Endometrium (tissue), 2 donors: ENCODE results near the gene ABHD12B.
A peak's percentile ranks its signal among the peaks of the same experiment; 100 is the strongest.
"Not testable (repeated sequence)": the region's sequence is repeated elsewhere in the genome, so short reads cannot be mapped to it uniquely, and the experiment has no call there.

Experiments used
- FAIRE-seq: peaks from 2 replicates; lab custom pipeline; 2012; peaks lifted over from hg19 to GRCh38; lab: Jason Lieb, UNC
- donor health status: control.
- donor health status: control.

The ABHD12B gene

DNA sequence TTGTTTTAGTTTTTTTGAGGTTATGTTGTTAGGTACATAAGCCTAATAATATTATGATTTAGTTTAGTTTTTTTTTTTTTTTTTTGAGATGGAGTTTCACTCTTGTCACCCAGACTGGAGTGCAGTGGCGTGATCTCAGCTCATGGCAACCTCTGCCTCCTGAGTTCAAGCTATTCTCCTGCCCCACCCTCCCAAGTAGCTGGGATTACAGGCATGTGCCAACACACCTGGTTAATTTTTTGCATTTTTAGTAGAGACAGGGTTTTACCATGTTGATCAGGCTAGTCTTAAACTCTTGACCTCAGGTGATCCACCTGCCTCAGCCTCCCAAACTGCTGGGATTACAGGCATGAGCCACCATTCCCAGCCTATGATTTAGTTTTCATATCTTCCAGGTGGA is 25.2 kb downstream of the ABHD12B start:
- not testable (repeated sequence) for FAIRE-seq

- no peak for FAIRE-seq
Measured at GRCh38 chr14:50897658-50898175, 25.9 kb downstream of the ABHD12B start.

DNA sequence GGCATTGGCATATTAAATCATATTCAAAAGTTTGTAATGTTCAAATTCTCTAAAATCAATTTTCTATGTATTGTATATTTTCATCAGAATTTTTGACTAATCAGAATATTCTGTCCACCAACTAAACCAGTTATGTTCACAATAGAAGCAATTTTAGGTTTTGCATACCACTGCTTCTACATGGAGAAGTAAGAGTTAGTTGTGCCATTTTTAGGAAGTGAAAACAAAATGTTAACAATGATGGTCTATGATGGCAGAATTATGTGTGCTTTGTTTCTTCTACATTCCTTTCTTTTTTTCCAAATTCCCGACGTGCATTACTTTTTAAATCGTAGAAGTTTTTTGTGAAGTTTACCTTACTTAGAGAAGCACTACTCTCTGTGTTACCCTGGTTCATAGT is 29.5 kb downstream of the ABHD12B start:
- FAIRE-seq, result no peak

DNA sequence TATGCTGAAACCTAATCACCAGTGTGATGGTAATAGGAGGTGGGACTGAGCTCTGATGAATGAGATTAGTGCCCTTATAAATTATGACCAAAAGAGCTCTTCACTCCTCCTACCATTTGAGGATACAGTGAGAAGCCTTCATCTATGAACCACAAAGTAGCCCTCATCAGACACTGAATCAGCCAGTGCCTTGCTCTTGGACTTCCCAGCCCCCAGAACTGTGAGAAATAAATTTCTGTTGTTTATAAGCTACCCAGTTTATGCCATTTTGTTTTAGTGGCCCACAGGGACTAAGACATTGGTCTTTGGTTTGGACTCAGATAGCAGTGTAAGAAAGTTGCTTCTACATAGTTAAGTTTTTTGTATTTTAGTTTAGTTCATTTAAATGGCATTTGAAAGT is 32.9 kb downstream of the ABHD12B start:
- FAIRE-seq, result no peak

GRCh38 chr14:50906326-50907065 is 34.6 kb downstream of the ABHD12B start:
- no peak for FAIRE-seq

- no peak for FAIRE-seq
Measured at GRCh38 chr14:50910495-50911420, 38.9 kb downstream of the ABHD12B start.

DNA sequence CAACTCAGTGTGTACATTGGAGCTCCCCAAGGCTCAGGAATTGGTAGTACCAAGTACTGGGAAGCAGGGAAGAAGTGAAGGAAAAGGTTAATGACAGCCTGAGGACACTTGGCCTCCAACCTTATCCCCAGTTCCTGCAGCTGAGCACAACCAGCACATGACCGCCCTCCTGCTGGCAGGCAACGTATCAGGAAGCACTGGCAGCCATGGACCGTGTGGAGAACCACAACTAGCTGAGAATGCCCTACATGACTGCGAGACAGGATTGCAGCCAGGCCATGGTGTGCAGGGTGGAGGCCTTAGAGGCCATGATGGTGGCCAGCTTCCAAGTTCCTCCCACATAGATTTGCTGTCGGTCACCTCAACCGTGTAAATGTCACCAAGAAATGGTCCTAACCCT is 45.6 kb downstream of the ABHD12B start:
- FAIRE-seq, result no peak

DNA sequence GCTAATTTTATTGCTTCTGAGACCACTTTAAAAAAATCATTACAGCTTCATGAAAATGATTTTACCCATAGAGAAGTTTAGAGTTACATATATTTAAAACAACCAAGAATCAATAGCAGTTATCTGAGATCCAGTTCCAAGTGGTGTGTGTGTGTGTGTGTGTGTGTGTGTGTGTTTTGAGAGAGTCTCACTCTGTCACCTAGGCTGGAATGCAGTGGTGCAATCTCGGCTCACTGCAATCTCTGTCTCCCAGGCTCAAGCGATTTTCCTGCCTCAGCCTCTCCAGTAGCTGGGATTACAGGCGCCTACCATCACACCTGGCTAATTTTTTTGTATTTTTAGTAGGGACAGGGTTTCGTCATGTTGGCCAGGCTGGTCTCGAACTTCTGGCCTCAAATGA is 47.7 kb downstream of the ABHD12B start:
- FAIRE-seq, result not testable (repeated sequence)

DNA sequence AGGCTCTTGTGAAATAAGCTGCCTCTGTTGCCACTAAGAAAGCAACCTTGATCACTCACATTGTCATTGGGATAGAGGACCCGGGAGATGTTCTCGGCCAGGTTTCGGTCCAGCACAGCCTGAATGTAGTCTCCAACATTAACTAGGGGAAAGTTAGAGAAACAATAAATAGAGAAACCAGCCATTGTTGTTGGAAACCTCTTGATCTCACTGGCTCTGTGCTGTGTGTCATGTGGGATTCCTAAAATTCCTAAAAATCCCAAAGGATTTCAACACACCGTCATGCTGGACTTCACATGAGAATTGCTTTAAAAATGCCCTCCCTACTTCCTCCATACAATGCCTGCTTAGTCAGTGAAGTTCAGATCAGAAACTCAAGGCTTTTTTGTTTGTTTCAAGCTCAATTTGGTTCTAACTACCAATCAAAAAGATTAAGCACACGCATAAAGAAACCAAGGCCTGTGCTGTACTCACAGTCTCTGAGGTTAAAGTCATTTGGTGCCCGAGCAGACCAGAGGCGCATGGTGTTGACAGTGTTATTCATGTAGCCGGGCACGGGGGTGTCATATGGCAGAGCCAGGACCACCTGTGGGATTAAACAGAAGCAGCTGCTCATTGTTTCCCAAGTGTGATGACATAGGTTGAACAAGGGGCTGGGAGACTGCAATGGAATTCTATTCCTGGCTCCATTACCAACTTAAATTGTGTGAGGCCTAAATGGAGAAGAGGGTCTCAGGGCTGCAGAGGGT is 48.8 kb downstream of the ABHD12B start:
- peak; percentile 45 for FAIRE-seq

- no peak for FAIRE-seq
Measured at GRCh38 chr14:50922803-50923202, 51.0 kb downstream of the ABHD12B start.

DNA sequence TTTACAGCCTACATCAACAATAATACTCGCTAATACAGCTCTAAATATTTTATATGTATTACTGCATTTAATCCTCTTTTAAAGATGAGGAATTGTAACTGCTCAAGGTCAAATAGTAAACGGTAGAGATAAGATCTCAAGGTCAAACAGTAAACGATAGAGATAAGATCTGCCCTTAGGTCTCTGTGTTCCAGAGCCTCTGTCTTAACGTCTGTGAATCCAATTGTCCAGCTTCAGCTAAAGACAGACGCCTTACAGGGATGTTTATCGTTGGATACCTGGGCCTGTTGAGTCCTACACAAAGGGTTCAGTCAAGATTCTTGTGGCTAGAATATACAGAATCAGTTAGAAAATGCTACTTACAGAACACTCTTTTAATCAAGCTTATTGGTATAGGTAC is 52.4 kb downstream of the ABHD12B start:
- no peak for FAIRE-seq

- FAIRE-seq, result no peak
Measured at GRCh38 chr14:50924843-50925242, 53.0 kb downstream of the ABHD12B start.

DNA sequence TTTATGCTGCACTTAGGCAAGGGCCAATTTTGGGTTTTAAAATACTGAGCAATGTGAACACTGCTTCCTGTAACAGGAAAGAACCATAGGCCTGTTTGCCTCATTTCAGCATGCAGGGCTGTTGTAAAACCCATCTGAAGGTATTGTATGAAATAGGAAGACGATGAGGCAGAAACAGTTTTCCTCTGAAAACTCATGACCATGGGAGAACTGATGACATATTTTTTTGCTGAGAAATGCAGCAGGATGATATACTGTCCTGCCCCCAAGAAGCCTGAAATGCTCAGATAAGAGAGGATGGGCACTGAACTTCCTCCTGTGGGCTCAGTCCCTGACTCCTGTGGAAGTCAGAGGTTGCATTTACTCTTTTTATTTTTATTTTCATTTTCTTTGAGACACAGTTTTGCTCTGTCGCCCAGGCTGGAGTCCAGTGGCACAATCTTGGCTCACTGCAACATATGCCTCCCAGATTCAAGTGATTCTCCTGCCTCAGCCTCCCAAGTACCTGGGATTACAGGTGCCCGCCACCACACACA is 55.1 kb downstream of the ABHD12B start:
- no peak for FAIRE-seq

GRCh38 chr14:50928002-50928635 is 56.3 kb downstream of the ABHD12B start:
- no peak for FAIRE-seq

DNA sequence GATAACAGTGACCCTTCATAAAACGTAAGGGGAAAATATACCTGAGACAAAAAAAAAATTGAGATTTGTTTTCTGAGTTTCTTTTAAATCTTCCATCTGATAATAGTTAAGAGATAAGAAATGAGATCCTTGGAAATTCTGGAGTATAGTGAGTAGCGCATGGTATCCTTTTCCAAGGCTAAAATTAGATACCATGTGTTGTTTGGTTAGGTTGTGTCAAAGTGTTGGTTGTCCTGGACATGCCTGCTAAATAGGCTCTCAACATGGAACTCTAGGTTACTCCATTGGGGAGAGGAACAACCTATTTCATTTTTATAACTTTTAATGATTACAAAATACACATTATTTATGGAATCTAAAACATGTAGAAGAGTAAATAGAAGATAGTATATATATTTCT is 57.7 kb downstream of the ABHD12B start:
- no peak for FAIRE-seq

- no peak for FAIRE-seq
Measured at GRCh38 chr14:50931559-50931958, 59.7 kb downstream of the ABHD12B start.

DNA sequence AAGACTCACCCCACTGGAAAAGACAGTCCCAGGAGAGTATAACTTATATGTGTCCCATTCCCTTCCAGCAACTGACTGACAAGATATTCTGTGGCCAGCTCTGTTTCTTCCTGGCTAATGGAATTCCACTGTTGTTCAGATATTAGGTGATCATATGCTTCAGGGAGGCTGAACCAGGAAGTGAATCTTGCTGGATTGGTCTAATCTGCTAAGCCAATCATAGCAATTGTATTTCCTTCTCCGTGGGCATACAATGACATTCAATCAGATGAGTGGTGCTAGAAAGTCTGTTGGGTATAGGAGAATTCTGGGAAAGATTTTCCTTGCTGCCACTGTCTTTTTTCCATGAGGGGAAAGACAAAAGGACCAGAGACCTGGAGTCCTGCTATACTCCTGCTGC is 60.3 kb downstream of the ABHD12B start:
- no peak for FAIRE-seq

DNA sequence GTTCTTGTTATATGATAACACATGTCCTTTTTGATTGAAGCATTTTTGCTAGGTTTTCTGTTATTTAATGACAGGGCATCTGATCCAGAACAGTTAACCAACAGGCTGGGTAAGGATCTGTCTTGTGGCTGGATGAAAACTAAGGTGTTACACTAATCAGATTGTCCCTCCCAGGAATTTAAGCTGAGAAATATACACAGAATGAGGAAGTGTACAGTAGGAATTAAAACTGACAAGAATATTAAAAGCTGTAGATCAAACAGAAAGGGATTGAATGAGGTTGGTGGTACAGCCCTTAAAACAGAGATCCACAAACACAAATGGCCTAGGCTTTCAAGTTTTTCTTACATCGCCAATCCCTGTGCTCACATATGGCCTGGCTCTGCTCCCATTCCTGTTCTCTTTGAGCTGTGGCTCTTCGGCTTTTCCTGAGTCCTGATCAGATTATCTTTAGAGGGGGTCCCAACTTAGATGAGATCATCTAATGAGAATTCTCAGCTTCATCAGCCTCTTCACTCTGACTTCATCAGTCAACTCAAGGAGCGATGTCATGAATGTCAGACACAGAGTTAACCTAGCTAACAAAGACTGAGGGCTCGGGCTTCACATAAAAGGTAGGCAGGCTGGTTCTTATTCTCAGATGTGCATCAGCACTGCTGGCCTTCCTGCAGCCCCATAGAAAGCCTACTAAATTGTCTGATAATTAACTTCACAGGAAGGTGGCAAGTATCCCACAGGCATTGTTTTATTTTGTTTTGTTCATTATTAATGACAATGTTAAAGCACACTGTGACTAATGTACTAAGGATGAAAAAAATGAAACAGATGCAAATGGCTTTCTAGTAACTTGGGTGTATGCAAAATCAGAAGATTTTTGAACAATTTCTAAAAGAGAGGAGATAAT is 61.0 kb downstream of the ABHD12B start:
- no peak for FAIRE-seq

DNA sequence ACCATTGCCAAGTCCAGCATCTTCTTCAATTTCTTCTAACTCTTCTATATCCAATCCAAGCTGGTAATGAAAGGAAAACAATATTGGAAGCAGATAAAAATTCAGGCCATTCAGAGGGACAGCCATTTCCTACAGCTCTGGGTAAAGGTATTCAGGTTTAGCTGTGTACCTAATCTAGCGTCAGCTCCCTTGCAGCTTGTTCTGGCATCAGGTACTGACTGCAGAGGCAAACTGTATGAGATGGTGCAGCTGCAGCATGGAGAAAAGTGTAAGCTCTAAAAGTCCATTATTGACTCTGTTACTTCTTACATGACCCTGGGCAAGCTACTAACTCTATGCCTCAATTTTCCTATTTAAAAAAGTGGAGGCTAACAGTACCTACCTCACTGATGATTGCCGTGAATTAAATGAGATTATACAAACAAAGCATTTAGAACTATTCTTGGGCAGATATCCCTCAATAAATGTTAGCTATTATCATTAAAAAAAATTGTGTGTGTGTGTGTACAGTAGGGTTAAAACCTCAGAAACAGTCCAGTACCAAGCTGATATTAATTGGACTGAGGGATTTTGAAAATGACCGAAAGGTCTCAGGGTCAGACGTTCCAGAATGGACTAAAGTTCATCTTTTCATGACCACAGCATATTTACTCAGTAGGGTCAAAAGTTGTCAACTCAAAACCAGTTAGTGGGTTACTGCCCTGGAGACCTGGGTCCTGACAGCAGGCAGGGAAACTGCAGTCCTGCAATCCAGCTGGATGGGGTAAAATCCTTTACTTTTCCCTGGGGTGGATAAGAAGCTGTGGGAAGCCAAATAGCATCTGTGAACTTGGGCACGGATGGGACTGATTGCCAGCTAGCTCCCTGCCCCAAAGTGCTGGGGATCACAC is 63.5 kb downstream of the ABHD12B start:
- no peak for FAIRE-seq

GRCh38 chr14:50936016-50936340 is 64.1 kb downstream of the ABHD12B start:
- FAIRE-seq, result no peak
